GM12891 (cell line): ENCODE results near the gene TGM2.

ENCODE experiments used
- PAX5 ChIP-seq: IDR thresholded peaks from 2 replicates; pipeline ENCODE4 v1.6.1; 2011; ENCODE audit warnings: low read length, moderate library complexity, mild to moderate bottlenecking; ENCODE audit not compliant: insufficient read depth, severe bottlenecking
- POLR2A ChIP-seq: IDR thresholded peaks from 2 replicates; pipeline ENCODE4 v1.6.1; 2011; ENCODE audit warnings: low read depth, low read length, control low read depth
- POLR2AphosphoS5 ChIP-seq: IDR thresholded peaks from 2 replicates; pipeline ENCODE4 v1.6.1; 2011; ENCODE audit warnings: low read depth, low read length, control low read depth

DNA sequence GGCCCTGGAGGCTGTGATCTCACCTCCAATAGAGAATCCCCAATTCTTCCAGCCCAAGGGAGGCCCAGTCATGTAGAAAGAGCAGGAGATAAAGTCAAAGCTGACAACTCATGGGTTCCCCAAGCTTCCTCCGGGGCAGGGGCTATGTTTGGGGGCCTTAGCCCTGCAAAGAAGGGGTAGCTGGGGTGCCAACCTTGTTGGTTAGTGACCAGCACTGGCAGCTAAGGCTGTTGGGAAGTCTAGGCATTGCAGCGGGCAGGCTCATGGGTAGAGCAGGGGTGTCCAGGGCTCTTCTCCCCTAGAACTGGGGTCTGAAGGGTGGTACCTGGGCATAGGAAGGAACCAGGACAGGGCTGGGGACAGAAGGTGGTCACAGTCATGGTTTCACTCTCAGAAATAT lies 36.4 kb downstream of the TGM2 start:
- no peak for TF ChIP-seq POLR2A
- no peak for TF ChIP-seq POLR2AphosphoS5
- no peak for TF ChIP-seq PAX5
